Liver (tissue), 9 donors: ENCODE results near the gene PIK3R5. TPM values are rescaled to one million over a fixed set of nuclear protein-coding genes. Genes with fewer than 3 reads are reported as not detected.
"Not testable (repeated sequence)": the region's sequence is repeated elsewhere in the genome, so short reads cannot be mapped to it uniquely, and the experiment has no call there.

Experiments
- DNase-seq: peaks from one replicate; pipeline ENCODE4 v3.0.0-alpha.2; 2017; ENCODE audit warnings: low spot score
- H3K27ac ChIP-seq, 2 donors: one replicate each; pipeline ENCODE4 v1.7.0; 2013; ENCODE audit warnings: inconsistent platforms in 2 of 2, low read length in 2 of 2, control low read depth in 1 of 2, low read depth in 1 of 2, mild to moderate bottlenecking in 1 of 2
- H3K27me3 ChIP-seq, 4 donors: one replicate each; pipeline versions ENCODE4 v1.6.1 to v1.7.0; 2013; ENCODE audit warnings: low read length in 3 of 4, inconsistent platforms in 1 of 4, mild to moderate bottlenecking in 1 of 4, moderate library complexity in 1 of 4; ENCODE audit not compliant: control insufficient read depth in 4 of 4, insufficient read depth in 4 of 4
- H3K36me3 ChIP-seq, 4 donors: one replicate each; pipeline versions ENCODE4 v1.6.1 to v1.7.0; 2013; ENCODE audit warnings: low read length in 3 of 4, mild to moderate bottlenecking in 3 of 4, low read depth in 1 of 4, moderate library complexity in 1 of 4; ENCODE audit not compliant: control insufficient read depth in 4 of 4, insufficient read depth in 3 of 4
- H3K4me1 ChIP-seq, 4 donors: one replicate each; pipeline versions ENCODE4 v1.6.1 to v1.7.0; 2013; ENCODE audit warnings: low read length in 3 of 4, mild to moderate bottlenecking in 3 of 4, moderate library complexity in 1 of 4; ENCODE audit not compliant: control insufficient read depth in 4 of 4, insufficient read depth in 4 of 4
- H3K4me3 ChIP-seq, 3 donors: one replicate each; pipeline versions ENCODE4 v1.6.1 to v1.7.0; 2013; ENCODE audit warnings: low read length in 3 of 3, control low read depth in 1 of 3, low read depth in 1 of 3, mild to moderate bottlenecking in 1 of 3
- H3K9ac ChIP-seq, 2 donors: one replicate each; pipeline ENCODE4 v1.7.0; 2013; ENCODE audit warnings: low read length in 2 of 2, mild to moderate bottlenecking in 2 of 2, moderate library complexity in 2 of 2, control low read depth in 1 of 2, low read depth in 1 of 2
- H3K9me3 ChIP-seq, 4 donors: one replicate each; pipeline versions ENCODE4 v1.6.1 to v1.7.0; 2013; ENCODE audit warnings: low read length in 3 of 4; ENCODE audit not compliant: control insufficient read depth in 4 of 4
- ATF3 ChIP-seq: IDR thresholded peaks from 2 replicates; pipeline ENCODE4 v1.6.1; 2016; ENCODE audit warnings: antibody characterized with exemption
- CTCF ChIP-seq: fragments of 150-350 bp; IDR thresholded peaks from 2 replicates; pipeline ENCODE4 v1.5.1; 2017; ENCODE audit warnings: improper control_type of control experiment, low read depth, low read length; ENCODE audit not compliant: missing input control
- EGR1 ChIP-seq, 2 donors: IDR thresholded peaks; 2 replicates each; pipeline ENCODE4 v1.6.1; 2016 to 2018; ENCODE audit warnings: antibody characterized with exemption in 2 of 2, low read depth in 2 of 2
- FOXA1 ChIP-seq: IDR thresholded peaks from 2 replicates; pipeline ENCODE4 v1.6.1; 2016; ENCODE audit warnings: antibody characterized with exemption
- FOXA2 ChIP-seq: IDR thresholded peaks from 2 replicates; pipeline ENCODE4 v1.6.1; 2016; ENCODE audit warnings: antibody characterized with exemption
- GABPA ChIP-seq, 2 donors: IDR thresholded peaks in 1 of 2; conservative IDR thresholded peaks in 1 of 2; 2 replicates each; pipeline ENCODE4 v1.6.1; 2016; ENCODE audit warnings: antibody characterized with exemption in 2 of 2, mild to moderate bottlenecking in 1 of 2, moderate library complexity in 1 of 2
- HNF4A ChIP-seq, 2 donors: conservative IDR thresholded peaks; 2 replicates each; pipeline ENCODE4 v1.6.1; 2016; ENCODE audit warnings: antibody characterized with exemption in 2 of 2, mild to moderate bottlenecking in 2 of 2
- JUND ChIP-seq, 2 donors: IDR thresholded peaks; 2 replicates each; pipeline ENCODE4 v1.6.1; 2016; ENCODE audit warnings: antibody characterized with exemption in 2 of 2
- NR2F2 ChIP-seq: IDR thresholded peaks from 2 replicates; pipeline ENCODE4 v1.6.1; 2016; ENCODE audit warnings: antibody characterized with exemption
- RAD21 ChIP-seq, 2 donors: IDR thresholded peaks; 2 replicates each; pipeline ENCODE4 v1.6.1; 2016; ENCODE audit warnings: antibody characterized with exemption in 2 of 2, mild to moderate bottlenecking in 2 of 2
- RXRA ChIP-seq, 2 donors: IDR thresholded peaks; 2 replicates each; pipeline ENCODE4 v1.6.1; 2017 to 2018; ENCODE audit warnings: antibody characterized with exemption in 2 of 2, mild to moderate bottlenecking in 1 of 2
- SP1 ChIP-seq: IDR thresholded peaks from 2 replicates; pipeline ENCODE4 v1.6.1; 2018; ENCODE audit warnings: antibody characterized with exemption, mild to moderate bottlenecking
- YY1 ChIP-seq: IDR thresholded peaks from 2 replicates; pipeline ENCODE4 v1.6.1; 2016; ENCODE audit warnings: antibody characterized with exemption, mild to moderate bottlenecking
- ZBTB33 ChIP-seq: IDR thresholded peaks from 2 replicates; pipeline ENCODE4 v1.6.1; 2016; ENCODE audit warnings: antibody characterized with exemption
- WGBS: extraction: QIAGEN DNeasy Blood & Tissue Kit; methylation state at CpG from one replicate; pipeline ENCODE4 v1.1.7; 2013; 5-methylcytosine and 5-hydroxymethylcytosine counted together
- polyA plus RNA-seq, 2 donors: library from polyadenylated mRNA; stranded (reverse) in 1 of 2; unstranded in 1 of 2; fragments of 200-250 nt in 1 of 2; fragments of >200 nt in 1 of 2; fragmentation: Nextera tagmentation in 1 of 2; extraction: Ambion mirVana in 1 of 2; gene quantifications; one replicate each; pipeline versions ENCODE4 v1.2.1 to v1.2.3, GENCODE V29; 2013 to 2015
- total RNA-seq, 2 donors: library from RNA; depleted of rRNA; stranded (reverse); fragments of >200 nt; gene quantifications; one replicate each; pipeline ENCODE4 v1.2.3, GENCODE V29; 2014
- TF ChIP-seq, protein P1 (sequence below): IDR thresholded peaks from 2 replicates; pipeline ENCODE4 v1.6.1; 2016; ENCODE audit warnings: antibody characterized with exemption, mild to moderate bottlenecking
- TF ChIP-seq, protein P2 (sequence below): IDR thresholded peaks from 2 replicates; pipeline ENCODE4 v1.6.1; 2016; ENCODE audit warnings: antibody characterized with exemption
- donor health status: healthy.
- donor health status: healthy.
- donor health status: healthy.
- donor health status: healthy.
- donor health status: healthy.

Gene PIK3R5
- total and polyA plus RNA-seq, 4 donors: 0.93 to 7.8 (median 2.6) TPM

DNA sequence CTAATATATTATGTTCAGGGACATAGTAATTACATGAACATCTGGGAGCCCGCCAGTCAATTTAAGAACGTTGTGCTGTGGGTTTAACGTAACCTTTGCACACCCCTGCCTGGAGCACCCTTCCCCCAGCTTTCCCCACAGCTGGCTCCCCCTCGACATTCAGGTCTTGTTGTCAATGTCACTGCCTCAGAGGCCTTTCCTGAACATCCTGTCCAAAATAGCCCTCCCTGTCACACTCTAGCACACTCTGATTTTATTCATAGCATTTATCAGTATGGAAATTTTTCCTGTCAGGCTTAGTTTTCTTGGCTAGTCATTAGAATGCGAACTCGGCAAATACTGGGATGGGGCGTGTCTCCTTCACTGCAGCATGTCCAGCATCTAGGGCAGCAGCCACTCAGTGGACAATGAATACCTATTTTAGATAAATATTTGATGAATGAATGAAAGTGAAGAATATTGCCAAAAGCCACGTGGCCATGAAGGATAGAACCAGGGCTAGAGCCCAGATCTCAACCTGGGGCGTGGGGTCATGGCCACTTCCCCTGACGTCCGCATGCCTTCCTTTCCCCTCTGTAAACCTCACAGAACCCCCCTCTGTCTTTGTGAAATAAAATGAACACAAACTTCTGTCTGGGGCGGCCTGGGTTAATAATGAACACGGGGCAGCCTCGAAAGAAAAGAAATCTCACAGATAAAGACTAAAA is 108.5 kb downstream of the PIK3R5 start:
- Histone ChIP-seq H3K36me3 (no peaks in the 10 kb centered on the region), H3K4me3 (no peak overlapping the region), H3K9me3 (no peaks in the 10 kb centered on the region), H3K9ac (no peak overlapping the region), H3K27ac (no peak overlapping the region), H3K27me3 (peaks cover 0 to 3% (median 0%) of the 10 kb centered on the region in 4 donors), H3K4me1 (no peaks in the 10 kb centered on the region)
- WGBS: 29% methylated on average over 14 of the region's 14 CpGs
- no peak for DNase-seq
- no peak for TF ChIP-seq NR2F2
- TF ChIP-seq EGR1 (IDR thresholded peaks at IDR 0.05; ENCODE audit: low read depth in 2 of 2): no peak
- TF ChIP-seq SP1: no peak
- no peak for TF ChIP-seq RAD21 (IDR thresholded peaks at IDR 0.05)
- TF ChIP-seq GABPA (IDR thresholded peaks at IDR 0.05 in 1 of 2, conservative IDR thresholded peaks at IDR 0.05 in 1 of 2): no peak
- no peak for TF ChIP-seq ZBTB33
- no peak for TF ChIP-seq FOXA1
- no peak for TF ChIP-seq HNF4A (conservative IDR thresholded peaks at IDR 0.05)
- no peak for TF ChIP-seq JUND (IDR thresholded peaks at IDR 0.05)
- TF ChIP-seq FOXA2: no peak
- TF ChIP-seq, protein P1, sequence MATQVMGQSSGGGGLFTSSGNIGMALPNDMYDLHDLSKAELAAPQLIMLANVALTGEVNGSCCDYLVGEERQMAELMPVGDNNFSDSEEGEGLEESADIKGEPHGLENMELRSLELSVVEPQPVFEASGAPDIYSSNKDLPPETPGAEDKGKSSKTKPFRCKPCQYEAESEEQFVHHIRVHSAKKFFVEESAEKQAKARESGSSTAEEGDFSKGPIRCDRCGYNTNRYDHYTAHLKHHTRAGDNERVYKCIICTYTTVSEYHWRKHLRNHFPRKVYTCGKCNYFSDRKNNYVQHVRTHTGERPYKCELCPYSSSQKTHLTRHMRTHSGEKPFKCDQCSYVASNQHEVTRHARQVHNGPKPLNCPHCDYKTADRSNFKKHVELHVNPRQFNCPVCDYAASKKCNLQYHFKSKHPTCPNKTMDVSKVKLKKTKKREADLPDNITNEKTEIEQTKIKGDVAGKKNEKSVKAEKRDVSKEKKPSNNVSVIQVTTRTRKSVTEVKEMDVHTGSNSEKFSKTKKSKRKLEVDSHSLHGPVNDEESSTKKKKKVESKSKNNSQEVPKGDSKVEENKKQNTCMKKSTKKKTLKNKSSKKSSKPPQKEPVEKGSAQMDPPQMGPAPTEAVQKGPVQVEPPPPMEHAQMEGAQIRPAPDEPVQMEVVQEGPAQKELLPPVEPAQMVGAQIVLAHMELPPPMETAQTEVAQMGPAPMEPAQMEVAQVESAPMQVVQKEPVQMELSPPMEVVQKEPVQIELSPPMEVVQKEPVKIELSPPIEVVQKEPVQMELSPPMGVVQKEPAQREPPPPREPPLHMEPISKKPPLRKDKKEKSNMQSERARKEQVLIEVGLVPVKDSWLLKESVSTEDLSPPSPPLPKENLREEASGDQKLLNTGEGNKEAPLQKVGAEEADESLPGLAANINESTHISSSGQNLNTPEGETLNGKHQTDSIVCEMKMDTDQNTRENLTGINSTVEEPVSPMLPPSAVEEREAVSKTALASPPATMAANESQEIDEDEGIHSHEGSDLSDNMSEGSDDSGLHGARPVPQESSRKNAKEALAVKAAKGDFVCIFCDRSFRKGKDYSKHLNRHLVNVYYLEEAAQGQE: no peak
- no peak for TF ChIP-seq ATF3
- TF ChIP-seq, protein P2, sequence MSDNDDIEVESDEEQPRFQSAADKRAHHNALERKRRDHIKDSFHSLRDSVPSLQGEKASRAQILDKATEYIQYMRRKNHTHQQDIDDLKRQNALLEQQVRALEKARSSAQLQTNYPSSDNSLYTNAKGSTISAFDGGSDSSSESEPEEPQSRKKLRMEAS: no peak
- no peak for TF ChIP-seq RXRA (IDR thresholded peaks at IDR 0.05)
- no peak for TF ChIP-seq CTCF
- TF ChIP-seq YY1: no peak

DNA sequence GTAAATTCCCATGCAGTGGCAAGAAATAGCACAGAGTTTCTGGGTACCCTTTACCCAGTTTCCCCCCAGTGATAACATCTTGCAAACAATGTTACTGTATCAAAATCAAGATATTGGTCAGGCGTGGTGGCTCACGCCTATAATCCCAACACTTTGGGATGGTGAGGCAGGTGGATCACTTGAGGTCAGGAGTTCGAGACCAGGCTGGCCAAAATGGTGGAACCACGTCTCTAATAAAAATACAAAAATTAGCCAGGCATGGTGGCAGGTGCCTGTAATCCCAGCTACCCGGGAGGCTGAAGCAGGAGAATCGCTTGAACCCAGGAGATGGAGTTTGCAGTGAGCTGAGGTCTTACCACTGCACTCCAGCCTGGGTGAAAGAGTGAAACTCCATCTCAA is 109.3 kb downstream of the PIK3R5 start:
- not testable (repeated sequence) for H3K36me3 ChIP-seq, H3K9ac ChIP-seq, H3K4me3 ChIP-seq, H3K27me3 ChIP-seq, H3K27ac ChIP-seq, H3K4me1 ChIP-seq, H3K9me3 ChIP-seq, DNase-seq
- 76% methylated on average over 6 of the region's 6 CpGs for WGBS
